Ishikawa (cell line): Measurements from ENCODE around the gene MAPK7.

Experiments
- CEBPB ChIP-seq: IDR thresholded peaks from 2 replicates; pipeline ENCODE4 v1.6.1; 2012
- CREB1 ChIP-seq: IDR thresholded peaks from 2 replicates; pipeline ENCODE4 v1.6.1; 2012; ENCODE audit warnings: low read depth
- EGR1 ChIP-seq: IDR thresholded peaks from 2 replicates; pipeline ENCODE4 v1.6.1; 2012
- EP300 ChIP-seq: IDR thresholded peaks from 2 replicates; pipeline ENCODE4 v1.6.1; 2012; ENCODE audit warnings: borderline replicate concordance
- FOXM1 ChIP-seq: IDR thresholded peaks from 2 replicates; pipeline ENCODE4 v1.6.1; 2012; ENCODE audit warnings: low read depth, borderline replicate concordance
- MAX ChIP-seq: IDR thresholded peaks from 2 replicates; pipeline ENCODE4 v1.6.1; 2012
- NFIC ChIP-seq: IDR thresholded peaks from 2 replicates; pipeline ENCODE4 v1.6.1; 2012
- RAD21 ChIP-seq: IDR thresholded peaks from 2 replicates; pipeline ENCODE4 v1.6.1; 2012; ENCODE audit warnings: low read depth
- REST ChIP-seq: IDR thresholded peaks from 2 replicates; pipeline ENCODE4 v1.6.1; 2012; ENCODE audit warnings: low read depth, mild to moderate bottlenecking
- TAF1 ChIP-seq: IDR thresholded peaks from 2 replicates; pipeline ENCODE4 v1.6.1; 2012; ENCODE audit warnings: low read depth, mild to moderate bottlenecking
- TCF12 ChIP-seq: IDR thresholded peaks from 2 replicates; pipeline ENCODE4 v1.6.1; 2012; ENCODE audit warnings: low read depth
- TEAD4 ChIP-seq: IDR thresholded peaks from 2 replicates; pipeline ENCODE4 v1.6.1; 2012
- USF1 ChIP-seq: IDR thresholded peaks from 2 replicates; pipeline ENCODE4 v1.6.1; 2012
- YY1 ChIP-seq: IDR thresholded peaks from 2 replicates; pipeline ENCODE4 v1.6.1; 2012; ENCODE audit warnings: low read depth
- ZBTB7A ChIP-seq: IDR thresholded peaks from 2 replicates; pipeline ENCODE4 v1.6.1; 2012; ENCODE audit warnings: low read depth

The MAPK7 gene

GRCh38 chr17:19404264-19404663 is 26.0 kb downstream of the MAPK7 start:
- TF ChIP-seq NFIC (no peak), FOXM1 (no peak), CEBPB (no peak), EGR1 (no peak), YY1 (no peak), RAD21 (no peak), TAF1 (no peak), REST (no peak), EP300 (no peak), MAX (no peak), TCF12 (no peak), CREB1 (no peak), TEAD4 (no peak), ZBTB7A (no peak), USF1 (no peak)

- TF ChIP-seq REST = no peak
- no peak for TF ChIP-seq USF1
- TF ChIP-seq TCF12 = no peak
- TF ChIP-seq RAD21 = no peak
- TF ChIP-seq TAF1 = no peak
- no peak for TF ChIP-seq CEBPB
- TF ChIP-seq CREB1 = no peak
- no peak for TF ChIP-seq TEAD4
- TF ChIP-seq EP300 = no peak
- TF ChIP-seq YY1 = no peak
- no peak for TF ChIP-seq MAX
Measured at GRCh38 chr17:19405114-19405513, 26.8 kb downstream of the MAPK7 start.

- no peak for TF ChIP-seq RAD21
- TF ChIP-seq NFIC = no peak
- no peak for TF ChIP-seq REST
- no peak for TF ChIP-seq TAF1
- no peak for TF ChIP-seq ZBTB7A
- no peak for TF ChIP-seq EGR1
- TF ChIP-seq YY1 = no peak
- no peak for TF ChIP-seq TCF12
- no peak for TF ChIP-seq FOXM1
- no peak for TF ChIP-seq USF1
- no peak for TF ChIP-seq CEBPB
Measured at GRCh38 chr17:19407601-19408345, 29.5 kb downstream of the MAPK7 start.

GRCh38 chr17:19408346-19408710 is 30.0 kb downstream of the MAPK7 start:
- TF ChIP-seq MAX (no peak), FOXM1 (no peak)
